GM19324 (cell line): ENCODE measurements around the gene CXCL17.
A peak's percentile ranks its signal among the peaks of the same experiment; 100 is the strongest.

Experiments
- ATAC-seq: cut with Tn5 transposase; IDR thresholded peaks from one replicate; pipeline ENCODE4 v1.9.1; 2021; ENCODE audit warnings: mild to moderate bottlenecking, moderate library complexity; ENCODE audit not compliant: unreplicated experiment, low FRiP score

The CXCL17 gene

GRCh38 chr19:42402376-42403116, 40.2 kb downstream of the CXCL17 start:
- ATAC-seq, result no peak

- ATAC-seq, result no peak
Measured at GRCh38 chr19:42401365-42402303, 41.1 kb downstream of the CXCL17 start.

- ATAC-seq, result no peak
Measured at GRCh38 chr19:42400404-42400803, 42.3 kb downstream of the CXCL17 start.

DNA sequence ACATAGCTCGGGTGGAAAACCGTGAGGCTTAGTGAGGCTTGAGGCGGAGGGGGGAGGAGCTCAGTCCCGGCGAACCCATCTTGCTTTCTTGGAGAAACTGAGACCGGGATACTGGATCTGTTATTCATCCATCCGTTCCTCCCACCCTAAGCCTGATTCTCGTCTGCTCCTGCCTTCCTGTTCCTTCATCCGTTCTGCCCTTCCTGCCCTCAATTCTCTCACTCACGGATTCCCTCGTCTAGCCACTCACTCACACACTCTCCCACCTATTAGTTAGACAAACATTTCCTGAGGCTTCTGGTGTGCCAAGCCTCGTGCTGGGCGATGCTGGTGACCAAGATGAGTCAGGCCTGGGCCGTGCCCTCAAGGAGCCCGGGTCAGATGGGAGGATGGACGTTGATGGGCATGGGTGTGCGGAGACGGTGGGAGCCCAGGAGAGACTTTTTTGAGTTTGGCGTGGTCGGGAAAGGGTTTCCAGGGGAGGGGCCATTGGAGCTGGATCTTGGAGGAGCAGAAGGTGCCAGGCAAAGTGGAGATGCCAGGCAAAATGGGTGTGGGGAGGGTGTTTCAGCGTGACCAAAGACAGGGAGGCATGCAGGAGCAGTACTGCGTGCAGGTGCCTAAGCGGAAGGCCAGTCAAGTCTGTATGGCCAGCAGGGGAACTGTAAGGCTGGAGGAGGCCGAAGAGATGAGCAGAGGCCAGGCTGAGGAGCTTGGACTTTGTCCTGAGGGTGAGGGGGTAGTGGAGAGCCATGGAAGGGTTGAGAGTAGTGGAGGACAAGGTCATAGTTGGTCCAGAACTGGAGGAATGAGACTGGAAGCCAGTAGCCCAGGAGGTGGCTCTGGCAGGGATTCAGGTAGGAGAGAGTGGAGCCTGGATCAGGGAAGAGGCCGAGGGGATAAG, 45.2 kb downstream of the CXCL17 start:
- no peak for ATAC-seq

DNA sequence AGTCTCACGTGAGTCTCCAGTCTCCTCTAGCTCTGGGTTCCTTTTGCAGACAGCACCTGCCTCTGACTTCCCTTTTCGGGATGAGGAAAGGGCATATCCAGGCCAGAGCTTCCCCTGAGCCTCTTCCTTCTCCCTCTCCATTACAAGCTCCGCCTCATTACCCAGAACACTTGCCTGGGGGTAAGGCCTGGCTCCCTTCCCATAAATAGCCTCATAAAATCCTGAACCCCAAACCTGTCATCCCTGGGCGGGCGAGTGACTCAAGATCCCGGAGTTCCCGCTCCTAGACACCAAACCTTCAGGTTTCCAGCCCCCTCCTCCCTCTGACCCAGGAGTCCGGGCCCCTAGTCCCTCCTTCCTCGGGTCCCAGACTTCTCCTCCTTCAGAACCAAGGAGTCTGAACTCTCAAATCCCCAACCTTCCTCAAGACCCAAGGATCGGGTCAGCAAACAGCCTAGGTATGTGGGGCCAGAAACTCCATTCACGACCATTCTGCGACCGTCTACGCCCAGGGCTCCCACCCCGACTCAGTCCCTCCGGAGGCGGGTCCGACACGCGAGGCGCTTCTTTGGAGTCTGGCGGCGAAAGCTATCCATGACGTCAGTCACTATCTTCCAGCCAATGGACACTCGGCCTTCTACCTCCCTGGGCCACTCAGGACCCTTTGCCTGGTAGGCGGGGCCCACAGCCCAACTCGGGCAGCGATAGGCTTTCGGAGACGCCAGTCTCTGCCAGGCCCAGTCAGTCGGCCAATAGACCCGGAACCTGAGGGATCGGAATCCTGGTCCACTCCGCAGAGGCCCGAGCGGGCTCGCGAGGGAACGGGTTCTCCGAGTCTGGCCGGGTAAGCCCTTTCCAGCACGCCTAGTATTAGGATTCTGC, 46.1 kb downstream of the CXCL17 start:
- peak; percentile 97 for ATAC-seq

DNA sequence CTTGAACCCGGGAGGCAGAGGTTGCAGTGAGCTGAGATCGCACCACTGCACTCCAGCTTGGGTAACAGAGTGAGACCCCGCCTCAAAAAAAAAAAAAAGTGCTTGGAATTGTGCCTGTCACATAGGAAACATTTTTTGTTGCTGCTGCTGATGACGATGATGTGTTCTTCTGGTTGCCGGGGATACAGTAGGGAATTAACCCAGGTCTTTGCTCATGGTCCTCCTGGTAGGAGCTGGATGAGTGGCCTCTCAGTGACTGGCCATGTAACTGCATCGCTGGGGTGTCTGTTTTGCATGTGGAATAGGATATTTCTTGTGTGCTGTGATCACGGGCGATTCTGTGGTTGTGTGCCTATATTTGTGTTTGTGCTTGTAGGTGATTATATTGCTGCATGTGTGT, 48.0 kb downstream of the CXCL17 start:
- ATAC-seq, result no peak

GRCh38 chr19:42392165-42392564, 50.6 kb downstream of the CXCL17 start:
- no peak for ATAC-seq

GRCh38 chr19:42389899-42390298, 52.8 kb downstream of the CXCL17 start, which contains the start of gene CNFN:
TSS of gene CNFN (minus strand) at chr19:42390297. CDS start at chr19:42389037, 1,260 bp downstream.
- ATAC-seq, result no peak

DNA sequence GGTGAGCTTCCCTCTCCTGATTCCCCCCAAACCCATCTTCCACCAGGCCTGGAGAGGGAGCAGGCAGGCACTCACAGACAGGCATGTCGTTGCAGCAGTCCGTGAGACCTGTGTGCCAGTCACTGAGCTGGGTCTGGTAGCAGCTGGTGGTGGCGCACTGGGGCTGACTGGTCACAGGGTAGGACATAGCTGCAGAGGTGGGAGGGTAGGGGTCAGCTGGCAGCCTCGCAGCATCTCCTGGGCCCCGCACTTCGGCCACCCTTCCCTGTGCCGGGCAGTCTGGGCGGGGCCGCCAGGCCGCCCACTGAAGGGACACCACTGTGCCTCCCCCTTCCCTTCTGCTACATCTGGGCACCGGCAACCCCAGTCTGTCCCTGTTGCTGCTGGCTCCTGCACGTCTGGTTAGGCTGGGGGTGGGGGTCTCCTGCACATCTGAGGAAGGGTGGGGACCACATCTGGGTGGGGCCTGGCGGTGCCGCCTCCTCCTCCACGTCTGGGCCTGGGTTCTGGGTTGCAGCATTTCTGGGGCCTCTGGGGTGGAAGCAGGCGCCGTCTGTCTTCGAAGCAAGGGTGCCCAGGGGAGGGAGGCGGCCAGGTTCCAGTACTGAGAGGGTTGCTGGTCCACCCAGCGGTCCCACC, 53.8 kb downstream of the CXCL17 start:
- no peak for ATAC-seq

DNA sequence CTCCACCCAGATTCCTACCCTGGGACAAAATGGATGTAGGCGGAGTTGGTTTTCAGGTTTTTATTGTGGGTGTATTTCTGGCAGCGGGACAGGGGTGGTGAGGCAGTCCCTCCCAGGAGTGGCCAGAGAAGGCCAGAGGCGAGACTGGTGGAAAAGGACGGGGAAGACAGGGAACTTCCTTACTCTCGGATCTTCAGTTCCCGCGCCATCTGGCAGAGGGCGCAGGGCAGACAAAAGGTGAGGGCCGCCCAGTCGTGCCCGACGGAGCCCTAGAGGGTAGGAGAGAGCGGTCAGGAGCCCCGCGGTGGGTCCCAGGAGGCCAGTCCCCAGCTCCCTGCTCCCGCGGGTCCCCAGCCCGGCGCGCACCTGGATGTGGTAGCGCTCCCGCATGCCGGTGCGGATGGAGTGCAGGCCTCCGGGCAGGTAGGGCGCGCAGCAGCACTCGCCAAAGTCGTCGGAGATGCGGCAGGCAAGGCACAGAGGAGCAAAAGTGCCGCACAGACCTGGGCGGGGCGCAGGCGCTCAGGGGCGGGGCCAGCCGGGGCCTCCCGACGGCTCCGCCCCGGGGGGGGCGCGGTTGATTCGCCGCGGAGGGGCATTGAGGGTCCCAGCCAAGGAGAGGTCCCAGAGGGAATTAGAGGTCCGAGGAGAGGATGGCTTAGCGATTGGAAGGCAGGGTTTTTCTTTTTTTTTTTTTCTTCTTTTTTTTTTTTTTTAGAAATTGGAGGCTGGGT, 55.6 kb downstream of the CXCL17 start:
- ATAC-seq, result no peak

GRCh38 chr19:42380155-42380554, 62.6 kb downstream of the CXCL17 start:
- no peak for ATAC-seq
